Left lung (tissue), 10 donors: ENCODE measurements around the gene NFIA. TPM values are rescaled to one million over a fixed set of nuclear protein-coding genes. Genes with fewer than 3 reads are reported as not detected.

Source experiments
- ATAC-seq: fragments of 200-7000 bp; cut with Tn5 transposase; one replicate; pipeline ENCODE4 v1.9.1; 2020; ENCODE audit warnings: moderate library complexity
- DNase-seq, 4 donors: peaks; one replicate each; pipeline ENCODE4 v3.0.0-alpha.2; 2013 to 2020
- H3K27ac ChIP-seq, 2 donors: fragments of 200-600 bp; sonication (generic) in 1 of 2; one replicate each; pipeline versions ENCODE4 v1.5.0 to v1.8.0; 2020 to 2021
- H3K27me3 ChIP-seq, 2 donors: fragments of 200-600 bp; sonication (generic) in 1 of 2; one replicate each; pipeline versions ENCODE4 v1.5.0 to v1.8.0; 2020 to 2021
- H3K36me3 ChIP-seq, 2 donors: fragments of 200-600 bp; sonication (generic) in 1 of 2; one replicate each; pipeline versions ENCODE4 v1.5.0 to v1.8.0; 2020 to 2021
- H3K4me1 ChIP-seq, 2 donors: fragments of 200-600 bp; one replicate each; pipeline ENCODE4 v1.8.0; 2021
- H3K4me3 ChIP-seq, 2 donors: fragments of 200-600 bp; sonication (generic) in 1 of 2; one replicate each; pipeline versions ENCODE4 v1.5.0 to v1.8.0; 2020 to 2021; ENCODE audit warnings: mild to moderate bottlenecking in 1 of 2
- H3K9me3 ChIP-seq, 2 donors: fragments of 200-600 bp; sonication (generic) in 1 of 2; one replicate each; pipeline versions ENCODE4 v1.5.0 to v1.8.0; 2020 to 2021
- CTCF ChIP-seq, 2 donors: fragments of 200-600 bp; sonication (generic) in 1 of 2; IDR thresholded peaks; one replicate each; pipeline versions ENCODE4 v1.5.0 to v1.8.0; 2021; ENCODE audit warnings: antibody characterized with exemption in 2 of 2
- intact Hi-C, 2 donors: fragments of 100-400 bp; cut with DNase I; formaldehyde crosslinking; loops; one replicate each; pipeline versions ENCODE4 v1.11.2 to v1.14.2; 2022
- polyA plus RNA-seq, 6 donors: library from polyadenylated mRNA; unstranded; fragments of 120-200 nt; gene quantifications; one replicate each; pipeline ENCODE4 v1.2.1, GENCODE V29; 2013; ENCODE audit not compliant: insufficient read length in 6 of 6
- total RNA-seq, 2 donors: library from RNA; stranded (reverse); fragmentation: NEBNext Ultra II Directional; extraction: Animal tissue kit (Norgen Biotek cat#: 25700); gene quantifications; one replicate each; pipeline ENCODE4 v1.2.1, GENCODE V29; 2021
- donor health status: DM: no; HTN: yes; CAD: no.
- donor health status: DM: no; HTN: no; CAD: no.

The NFIA gene
- total and polyA plus RNA-seq, 8 donors: 30.4 to 60.7 (median 37.6) TPM

- Histone ChIP-seq H3K27me3 (no peaks in the 10 kb centered on the region), H3K27ac (no peak overlapping the region)
- intact Hi-C loops: no loop called here
Observed at GRCh38 chr1:61357539-61357938, 275.2 kb downstream of the NFIA start.

GRCh38 chr1:61358770-61359455 is 276.6 kb downstream of the NFIA start:
- Histone ChIP-seq H3K27me3 (no peaks in the 10 kb centered on the region), H3K4me1 (no peaks in the 10 kb centered on the region), H3K9me3 (no peaks in the 10 kb centered on the region), H3K27ac (no peak overlapping the region), H3K36me3 (peaks cover 0 to 14% of the 10 kb centered on the region in 2 donors), H3K4me3 (no peak overlapping the region)
- TF ChIP-seq CTCF (IDR thresholded peaks at IDR 0.05): no peak
- intact Hi-C loops: no loop called here
- DNase-seq (no peak), ATAC-seq (no peak)

More at GRCh38 chr1:61357539-61357938, 275.2 kb downstream of the NFIA start:
- no peak for ATAC-seq
- Histone ChIP-seq H3K36me3 (peaks cover 0 to 14% of the 10 kb centered on the region in 2 donors), H3K4me3 (no peak overlapping the region), H3K9me3 (no peaks in the 10 kb centered on the region), H3K4me1 (no peaks in the 10 kb centered on the region)
- DNase-seq: no peak
- no peak for TF ChIP-seq CTCF (IDR thresholded peaks at IDR 0.05)

- ATAC-seq: no peak
- H3K4me3 ChIP-seq: no peak overlapping the region
- no peaks in the 10 kb centered on the region for H3K9me3 ChIP-seq
- no peak overlapping the region for H3K27ac ChIP-seq
- no peaks in the 10 kb centered on the region for H3K4me1 ChIP-seq
- DNase-seq: no peak
- peaks cover 0 to 14% of the 10 kb centered on the region in 2 donors for H3K36me3 ChIP-seq
- H3K27me3 ChIP-seq: no peaks in the 10 kb centered on the region
- TF ChIP-seq CTCF (IDR thresholded peaks at IDR 0.05): no peak
- intact Hi-C loops: no loop called here
Observed at GRCh38 chr1:61361931-61362330, 279.6 kb downstream of the NFIA start.

- ATAC-seq: no peak
- peaks cover 0 to 14% of the 10 kb centered on the region in 2 donors for H3K36me3 ChIP-seq
- H3K4me1 ChIP-seq: no peaks in the 10 kb centered on the region
- H3K4me3 ChIP-seq: no peak overlapping the region
- TF ChIP-seq CTCF (IDR thresholded peaks at IDR 0.05): no peak
- no peaks in the 10 kb centered on the region for H3K27me3 ChIP-seq
- H3K27ac ChIP-seq: no peak overlapping the region
- intact Hi-C loops: no loop called here
- no peaks in the 10 kb centered on the region for H3K9me3 ChIP-seq
- DNase-seq: no peak
Observed at GRCh38 chr1:61362351-61362750, 280.0 kb downstream of the NFIA start.

- Histone ChIP-seq H3K27me3 (no peaks in the 10 kb centered on the region), H3K36me3 (no peaks in the 10 kb centered on the region), H3K27ac (no peak overlapping the region), H3K4me3 (no peak overlapping the region), H3K9me3 (no peaks in the 10 kb centered on the region), H3K4me1 (no peaks in the 10 kb centered on the region)
- DNase-seq: no peak
- no peak for ATAC-seq
- TF ChIP-seq CTCF (IDR thresholded peaks at IDR 0.05): no peak
- intact Hi-C loops: no loop called here
Observed at GRCh38 chr1:61368366-61368765, 286.0 kb downstream of the NFIA start.
